H1 (cell line): ENCODE results near the gene HABP2. TPM values are rescaled to one million over a fixed set of nuclear protein-coding genes. Genes with fewer than 3 reads are reported as not detected.

Source experiments
- EGR1 ChIP-seq: IDR thresholded peaks from 2 replicates; pipeline ENCODE4 v1.6.1; 2011; ENCODE audit warnings: low read depth, low read length, borderline replicate concordance
- RAD21 ChIP-seq, 2 experiments: IDR thresholded peaks in 1 of 2; conservative IDR thresholded peaks in 1 of 2; 2 replicates each; pipeline ENCODE4 v1.6.1; 2011; ENCODE audit warnings: low read depth in 2 of 2, low read length in 2 of 2, improper control_type of control experiment in 1 of 2, inconsistent platforms in 1 of 2, mild to moderate bottlenecking in 1 of 2, moderate library complexity in 1 of 2
- TEAD4 ChIP-seq: IDR thresholded peaks from 2 replicates; pipeline ENCODE4 v1.6.1; 2012; ENCODE audit warnings: low read depth, low read length, inconsistent platforms, mixed read lengths
- polyA plus RNA-seq, 7 experiments: library from polyadenylated mRNA; depleted of rRNA in 3 of 7; stranded (reverse) in 5 of 7; unstranded in 2 of 7; fragments of >200 nt in 5 of 7; fragments of 200-250 nt in 2 of 7; gene quantifications; 1 replicate in 5 of 7; 2 replicates in 1 of 7; 4 replicates in 1 of 7; pipeline versions ENCODE4 v1.2.1 to v1.2.3, GENCODE V29; 2011 to 2013; ENCODE audit warnings: missing spikeins in 2 of 7, mixed read lengths in 2 of 7
- total RNA-seq: library from RNA; stranded (reverse); fragmentation: NEBNext Ultra II Directional; extraction: Animal tissue kit (Norgen Biotek cat#: 25700); gene quantifications from 2 replicates; pipeline ENCODE4 v1.2.1, GENCODE V29; 2021

Gene HABP2
- total and polyA plus RNA-seq, 2 of the 8 experiments (the other 6 are each of a cell fraction or from before 2014, with no cell fraction given): not detected

GRCh38 chr10:113572520-113573290 lies 19.9 kb downstream of the HABP2 start (continued):
- TF ChIP-seq RAD21 (IDR thresholded peaks at IDR 0.05 in 1 of 2, conservative IDR thresholded peaks at IDR 0.05 in 1 of 2; ENCODE audit: low read depth in 2 of 2, low read length in 2 of 2): no peak
- no peak for TF ChIP-seq TEAD4
- no peak for TF ChIP-seq EGR1
